Measurements from ENCODE around the gene SCML1.

The SCML1 gene

GRCh38 chrX:17802756-17803155 is 65.5 kb downstream of the SCML1 start:
- ChIA-PET POLR2A (no interaction called here), CTCF (interaction anchor here (1.4 kb wide), 1 partner anchor 14 kb away, joined by 9 read pairs; no protein-coding TSS in a partner anchor)
- no peak overlapping the region for H3K4me3 ChIP-seq (ENCODE audit: low read depth, low read length)
- no peaks in the 10 kb centered on the region for H3K9me3 ChIP-seq (ENCODE audit: control insufficient read depth, insufficient read depth, low read depth, low read length)
- no peaks in the 10 kb centered on the region for H3K4me1 ChIP-seq (ENCODE audit: control insufficient read depth, insufficient read depth, low read length)
- peaks cover 0 to 5% of the 10 kb centered on the region in 2 experiments; a peak in 1 of 3 replicates for H3K36me3 ChIP-seq (ENCODE audit: control insufficient read depth in 2 of 2, insufficient read depth in 1 of 2, low read length in 2 of 2)
- H3K27ac ChIP-seq (ENCODE audit: extremely low read depth, low read depth, low read length): no peak overlapping the region
- TF ChIP-seq ZNF223 (tag by site-specific recombination; IDR thresholded peaks at IDR 0.05) (no peak), ZNF2 (tag by site-specific recombination; IDR thresholded peaks at IDR 0.05) (no peak), SP7 (tag by site-specific recombination; IDR thresholded peaks at IDR 0.05) (no peak), ZNF398 (tag by site-specific recombination; IDR thresholded peaks at IDR 0.05) (no peak), ZNF600 (tag by site-specific recombination; IDR thresholded peaks at IDR 0.05) (no peak), ZNF558 (tag by site-specific recombination; IDR thresholded peaks at IDR 0.05) (no peak), TSHZ1 (tag by site-specific recombination; IDR thresholded peaks at IDR 0.05; ENCODE audit: borderline replicate concordance) (no peak), ZNF16 (tag by site-specific recombination; IDR thresholded peaks at IDR 0.05; ENCODE audit: low read depth) (no peak), ZSCAN18 (tag by site-specific recombination; IDR thresholded peaks at IDR 0.05) (no peak)

GRCh38 chrX:17803449-17803848 is 66.2 kb downstream of the SCML1 start:
- no peak overlapping the region for H3K4me3 ChIP-seq (ENCODE audit: low read depth, low read length)
- CTCF ChIA-PET: interaction anchor here (0.6 to 1.4 kb wide), 3 partner anchors 9 to 440 kb away, joined by 4 read pairs; no protein-coding TSS in a partner anchor
- no peak overlapping the region for H3K27ac ChIP-seq (ENCODE audit: extremely low read depth, low read depth, low read length)
- POLR2A ChIA-PET: no interaction called here
- H3K9me3 ChIP-seq (ENCODE audit: control insufficient read depth, insufficient read depth, low read depth, low read length): no peaks in the 10 kb centered on the region
- no peaks in the 10 kb centered on the region for H3K4me1 ChIP-seq (ENCODE audit: control insufficient read depth, insufficient read depth, low read length)
- no peak for TF ChIP-seq PRDM6 (tag by site-specific recombination; IDR thresholded peaks at IDR 0.05)
- TF ChIP-seq ZNF24 (tag by site-specific recombination; IDR thresholded peaks at IDR 0.05): no peak
- no peak for TF ChIP-seq KLF17 (tag by site-specific recombination; IDR thresholded peaks at IDR 0.05)
- no peak for TF ChIP-seq GLI4 (tag by site-specific recombination; IDR thresholded peaks at IDR 0.05)
- TF ChIP-seq IKZF3 (tag by site-specific recombination; IDR thresholded peaks at IDR 0.05): no peak
- no peak for TF ChIP-seq ZNF26 (tag by site-specific recombination; IDR thresholded peaks at IDR 0.05)
- TF ChIP-seq ZNF600 (tag by site-specific recombination; IDR thresholded peaks at IDR 0.05): no peak
- peaks cover 0 to 5% of the 10 kb centered on the region in 2 experiments; a peak in 1 of 3 replicates for H3K36me3 ChIP-seq (ENCODE audit: control insufficient read depth in 2 of 2, insufficient read depth in 1 of 2, low read length in 2 of 2)
